Spinal cord (tissue), 10 donors: ENCODE results near the gene UGT1A10. TPM values are rescaled to one million over a fixed set of nuclear protein-coding genes. Genes with fewer than 3 reads are reported as not detected.

Experiments used
- DNase-seq, 6 donors: peaks; one replicate each; pipeline versions ENCODE4 v3.0.0 to v3.0.0-alpha.2; 2013 to 2015; ENCODE audit warnings: low spot score in 6 of 6, low read depth in 4 of 6
- H3K27ac ChIP-seq: one replicate; pipeline ENCODE4 v1.5.1; 2013; ENCODE audit warnings: low read depth, low read length, control low read depth
- H3K27me3 ChIP-seq: one replicate; pipeline ENCODE4 v1.6.1; 2013; ENCODE audit warnings: low read length; ENCODE audit not compliant: control insufficient read depth, insufficient read depth
- H3K36me3 ChIP-seq: one replicate; pipeline ENCODE4 v1.6.1; 2013; ENCODE audit warnings: low read length; ENCODE audit not compliant: control insufficient read depth, insufficient read depth
- H3K4me1 ChIP-seq: one replicate; pipeline ENCODE4 v1.6.1; 2013; ENCODE audit warnings: low read length; ENCODE audit not compliant: control insufficient read depth, insufficient read depth
- H3K4me3 ChIP-seq: one replicate; pipeline ENCODE4 v1.5.1; 2013; ENCODE audit warnings: low read depth, low read length, control low read depth
- H3K9me3 ChIP-seq: one replicate; pipeline ENCODE4 v1.6.1; 2013; ENCODE audit warnings: low read length; ENCODE audit not compliant: control insufficient read depth, insufficient read depth
- WGBS: methylation state at CpG from one replicate; pipeline ENCODE4 v1.1.5; 2013; ENCODE audit warnings: missing lambda C conversion rate; ENCODE audit not compliant: insufficient coverage; 5-methylcytosine and 5-hydroxymethylcytosine counted together
- polyA plus RNA-seq, 2 donors: library from polyadenylated mRNA; unstranded; fragments of 120-200 nt; gene quantifications; one replicate each; pipeline ENCODE4 v1.2.1, GENCODE V29; 2013; ENCODE audit not compliant: insufficient read length in 2 of 2
- total RNA-seq, 2 donors: library from RNA; depleted of rRNA in 1 of 2; stranded (reverse); fragments of 120-200 nt in 1 of 2; fragments of >200 nt in 1 of 2; gene quantifications; one replicate each; pipeline versions ENCODE4 v1.2.3 to v1.2.4, GENCODE V29; 2013 to 2014
- donor health status: healthy.

The UGT1A10 gene
- total and polyA plus RNA-seq, 4 donors, result not detected

- Histone ChIP-seq H3K27ac (no peak within 1 kb of the TSS), H3K9me3 (no peaks in the 10 kb centered on the region), H3K4me3 (no peak within 1 kb of the TSS), H3K4me1 (no peaks in the 10 kb centered on the region), H3K27me3 (no peaks in the 10 kb centered on the region), H3K36me3 (no peaks in the 10 kb centered on the region)
- DNase-seq, result no peak
- WGBS, result no CpG with 5 or more reads among the region's 2 CpGs
These were observed 141.8 kb downstream of the UGT1A10 start, which contains the start of gene MROH2A for GRCh38 chr2:233778030-233778429. Gene MROH2A (plus strand): TSS chr2:233778330. CDS start chr2:233779359, 1,029 bp downstream.

GRCh38 chr2:233779722-233780121 is 143.5 kb downstream of the UGT1A10 start:
- Histone ChIP-seq H3K9me3 (no peaks in the 10 kb centered on the region), H3K4me1 (no peaks in the 10 kb centered on the region), H3K27me3 (no peaks in the 10 kb centered on the region), H3K36me3 (no peaks in the 10 kb centered on the region), H3K4me3 (no peak overlapping the region), H3K27ac (no peak overlapping the region)
- 97% methylated on average over 3 of the region's 4 CpGs for WGBS
- DNase-seq, result no peak

GRCh38 chr2:233780771-233781170 is 144.5 kb downstream of the UGT1A10 start:
- Histone ChIP-seq H3K36me3 (no peaks in the 10 kb centered on the region), H3K27me3 (no peaks in the 10 kb centered on the region), H3K4me3 (no peak overlapping the region), H3K27ac (no peak overlapping the region), H3K4me1 (no peaks in the 10 kb centered on the region), H3K9me3 (no peaks in the 10 kb centered on the region)
- no peak for DNase-seq
- WGBS, result no CpG with 5 or more reads among the region's 4 CpGs

GRCh38 chr2:233789554-233789953 is 153.3 kb downstream of the UGT1A10 start:
- Histone ChIP-seq H3K36me3 (no peaks in the 10 kb centered on the region), H3K27ac (no peak overlapping the region), H3K9me3 (no peaks in the 10 kb centered on the region), H3K4me3 (no peak overlapping the region), H3K27me3 (no peaks in the 10 kb centered on the region), H3K4me1 (no peaks in the 10 kb centered on the region)
- DNase-seq, result no peak
- 92% methylated on average over 6 of the region's 7 CpGs for WGBS

GRCh38 chr2:233791151-233791882 is 155.1 kb downstream of the UGT1A10 start:
- Histone ChIP-seq H3K4me3 (no peak overlapping the region), H3K9me3 (no peaks in the 10 kb centered on the region), H3K27me3 (no peaks in the 10 kb centered on the region), H3K36me3 (no peaks in the 10 kb centered on the region), H3K4me1 (no peaks in the 10 kb centered on the region), H3K27ac (no peak overlapping the region)
- 88% methylated on average over 18 of the region's 18 CpGs for WGBS
- no peak for DNase-seq

GRCh38 chr2:233791883-233792329 is 155.7 kb downstream of the UGT1A10 start:
- no peaks in the 10 kb centered on the region for H3K9me3 ChIP-seq
- no peak overlapping the region for H3K27ac ChIP-seq
- DNase-seq, result no peak
- H3K27me3 ChIP-seq, result no peaks in the 10 kb centered on the region
- 81% methylated on average over 9 of the region's 9 CpGs for WGBS
- no peaks in the 10 kb centered on the region for H3K4me1 ChIP-seq
- H3K4me3 ChIP-seq, result no peak overlapping the region
- no peaks in the 10 kb centered on the region for H3K36me3 ChIP-seq

- Histone ChIP-seq H3K4me3 (no peak overlapping the region), H3K36me3 (no peaks in the 10 kb centered on the region), H3K27ac (no peak overlapping the region), H3K27me3 (no peaks in the 10 kb centered on the region), H3K9me3 (no peaks in the 10 kb centered on the region), H3K4me1 (no peaks in the 10 kb centered on the region)
- no peak for DNase-seq
- WGBS, result 85% methylated on average over 7 of the region's 7 CpGs
These were observed 156.5 kb downstream of the UGT1A10 start for GRCh38 chr2:233792720-233793119.

GRCh38 chr2:233793465-233794127 is 157.3 kb downstream of the UGT1A10 start:
- Histone ChIP-seq H3K27me3 (no peaks in the 10 kb centered on the region), H3K36me3 (no peaks in the 10 kb centered on the region), H3K9me3 (no peaks in the 10 kb centered on the region), H3K27ac (no peak overlapping the region), H3K4me3 (no peak overlapping the region), H3K4me1 (no peaks in the 10 kb centered on the region)
- no peak for DNase-seq
- WGBS, result 82% methylated on average over 16 of the region's 18 CpGs

- Histone ChIP-seq H3K27me3 (no peaks in the 10 kb centered on the region), H3K36me3 (no peaks in the 10 kb centered on the region), H3K9me3 (no peaks in the 10 kb centered on the region), H3K4me3 (no peak overlapping the region), H3K4me1 (no peaks in the 10 kb centered on the region), H3K27ac (no peak overlapping the region)
- no peak for DNase-seq
- WGBS, result 92% methylated on average over 17 of the region's 17 CpGs
These were observed 157.9 kb downstream of the UGT1A10 start for GRCh38 chr2:233794128-233794658.
